PC-3 (cell line): ENCODE data around the gene CAMTA1. TPM values are rescaled to one million over a fixed set of nuclear protein-coding genes. Genes with fewer than 3 reads are reported as not detected.

Source experiments
- ATAC-seq: fragments of 200-7000 bp; cut with Tn5 transposase; 2 replicates; pipeline ENCODE4 v1.9.1; 2020; ENCODE audit warnings: mild to moderate bottlenecking, moderate library complexity
- BruUV-seq: library from RNA; stranded (reverse); fragments of 400-500 nt; replicated peaks from 2 replicates; lab custom pipeline; 2021; lab: Mats Ljungman, UMichigan
- CTCF ChIA-PET: fragments of 300-600 bp; sonication (Branson Sonifier 250); formaldehyde crosslinking; loops from one replicate; lab custom pipeline; 2022; ENCODE audit warnings: antibody characterized with exemption; lab: Charles Lee
- POLR2A ChIA-PET: fragments of 300-600 bp; sonication (Branson Sonifier 250); formaldehyde crosslinking; loops from one replicate; lab custom pipeline; 2022; ENCODE audit warnings: antibody characterized with exemption; ENCODE audit not compliant: unreplicated experiment; lab: Charles Lee
- DNase-seq: peaks from one replicate; pipeline ENCODE4 v3.0.0-alpha.2; 2015
- H2AFZ ChIP-seq: fragments of 300-600 bp; sonication (generic); 2 replicates; pipeline ENCODE4 v1.6.0; 2016; ENCODE audit warnings: antibody characterized with exemption, low read length
- H3F3A ChIP-seq: fragments of 300-600 bp; sonication (generic); one replicate; pipeline ENCODE4 v1.6.0; 2017; ENCODE audit warnings: antibody characterized with exemption, low read length, control low read depth, mild to moderate bottlenecking; ENCODE audit not compliant: unreplicated experiment
- H3K27ac ChIP-seq: fragments of 300-600 bp; sonication (generic); 2 replicates; pipeline ENCODE4 v1.5.1; 2016; ENCODE audit warnings: mild to moderate bottlenecking, low read length
- H3K27me3 ChIP-seq: fragments of 300-600 bp; sonication (generic); 2 replicates; pipeline ENCODE4 v1.6.1; 2016; ENCODE audit warnings: low read length, mixed read lengths
- H3K36me3 ChIP-seq: fragments of 300-600 bp; sonication (generic); 2 replicates; pipeline ENCODE4 v1.6.1; 2016; ENCODE audit warnings: low read depth, mixed run types, low read length, mixed read lengths
- H3K4me1 ChIP-seq: fragments of 300-600 bp; sonication (generic); 2 replicates; pipeline ENCODE4 v1.5.1; 2016; ENCODE audit warnings: low read length; ENCODE audit not compliant: insufficient read depth
- H3K4me2 ChIP-seq: fragments of 300-600 bp; sonication (generic); 2 replicates; pipeline ENCODE4 v1.6.0; 2016; ENCODE audit warnings: low read length
- H3K4me3 ChIP-seq: fragments of 300-600 bp; sonication (generic); 2 replicates; pipeline ENCODE4 v1.5.1; 2016; ENCODE audit warnings: mild to moderate bottlenecking, low read length, mixed read lengths
- H3K79me2 ChIP-seq: fragments of 300-600 bp; sonication (generic); 2 replicates; pipeline ENCODE4 v1.6.1; 2017; ENCODE audit warnings: low read length, mixed read lengths
- H3K9ac ChIP-seq: fragments of 300-600 bp; sonication (generic); 2 replicates; pipeline ENCODE4 v1.6.0; 2016; ENCODE audit warnings: mild to moderate bottlenecking, low read length
- H3K9me2 ChIP-seq: fragments of 300-600 bp; sonication (generic); replicated peaks from 2 replicates; pipeline ENCODE4 v1.6.1; 2016; ENCODE audit warnings: mixed run types, low read length, mixed read lengths
- H3K9me3 ChIP-seq: fragments of 300-600 bp; sonication (generic); 2 replicates; pipeline ENCODE4 v1.6.1; 2016; ENCODE audit warnings: low read length, mixed read lengths
- H4K20me1 ChIP-seq: fragments of 300-600 bp; sonication (generic); 2 replicates; pipeline ENCODE4 v1.6.1; 2016; ENCODE audit warnings: low read length, mixed read lengths
- CTCF ChIP-seq: fragments of 300-600 bp; sonication (generic); conservative IDR thresholded peaks from 2 replicates; pipeline ENCODE4 v1.5.1; 2017; ENCODE audit warnings: antibody characterized with exemption, low read depth, mild to moderate bottlenecking, low read length
- EZH2 ChIP-seq: fragments of 300-600 bp; sonication (generic); IDR thresholded peaks from one replicate; pipeline ENCODE4 v1.6.1; 2017; ENCODE audit warnings: antibody characterized with exemption, mild to moderate bottlenecking, low read length; ENCODE audit not compliant: unreplicated experiment
- EZH2phosphoT487 ChIP-seq: fragments of 300-600 bp; sonication (generic); IDR thresholded peaks from 2 replicates; pipeline ENCODE4 v1.6.1; 2018; ENCODE audit warnings: mild to moderate bottlenecking, antibody characterized with exemption, low read length, borderline replicate concordance
- intact Hi-C: fragments of 100-400 bp; cut with micrococcal nuclease; formaldehyde crosslinking; loops from 2 replicates; pipeline ENCODE4 v1.9.0; 2023
- total RNA-seq: library from RNA; depleted of rRNA; stranded (reverse); fragments of >200 nt; gene quantifications from 2 replicates; pipeline ENCODE4 v1.2.3, GENCODE V29; 2014

Gene CAMTA1
- total RNA-seq, 1 experiment from 2014 or later, result 40.8 TPM

DNA sequence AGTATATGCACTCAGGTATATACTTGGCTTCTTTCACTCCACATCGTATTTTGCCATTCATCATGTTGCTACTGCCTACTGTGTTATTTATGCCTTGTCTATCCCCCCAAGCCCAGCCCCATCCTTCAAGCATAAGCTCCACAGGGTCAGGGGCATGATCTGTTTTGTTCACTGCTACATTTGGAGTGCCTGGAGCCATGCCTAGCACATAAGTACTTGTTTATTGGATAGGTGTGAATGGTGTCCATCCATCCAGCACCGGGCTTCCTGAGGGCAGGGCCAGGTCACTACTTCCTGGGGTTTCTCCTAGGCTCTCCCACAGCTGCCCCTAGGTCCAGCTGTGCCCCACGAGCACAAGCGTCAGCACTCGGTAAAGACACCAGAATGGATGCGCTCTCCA lies 696.8 kb downstream of the CAMTA1 start:
- no peak for ATAC-seq
- no peak for DNase-seq
- H2AFZ ChIP-seq, result no peak overlapping the region
- POLR2A ChIA-PET, result no interaction called here
- peaks cover 62% of the 10 kb centered on the region for H3K27me3 ChIP-seq
- H3K27ac ChIP-seq, result no peak overlapping the region
- H4K20me1 ChIP-seq, result no peaks in the 10 kb centered on the region
- CTCF ChIA-PET, result interaction anchor here (0.5 kb wide), 1 partner anchor 264 kb away, joined by 13 read pairs; no protein-coding TSS in a partner anchor
- H3K4me2 ChIP-seq, result no peak overlapping the region
- no peaks in the 10 kb centered on the region for H3K4me1 ChIP-seq
- no peak overlapping the region for H3K9ac ChIP-seq
- intact Hi-C loops, result no loop called here
- H3K79me2 ChIP-seq, result no peaks in the 10 kb centered on the region
- H3F3A ChIP-seq, result no peaks in the 10 kb centered on the region
- H3K36me3 ChIP-seq, result no peaks in the 10 kb centered on the region
- H3K9me2 ChIP-seq, result no peaks in the 10 kb centered on the region
- H3K4me3 ChIP-seq, result no peak overlapping the region
- TF ChIP-seq EZH2phosphoT487, result no peak
- TF ChIP-seq CTCF, result no peak
- no peak for TF ChIP-seq EZH2
- BruUV-seq, result no TSS peak
- H3K9me3 ChIP-seq, result no peaks in the 10 kb centered on the region

DNA sequence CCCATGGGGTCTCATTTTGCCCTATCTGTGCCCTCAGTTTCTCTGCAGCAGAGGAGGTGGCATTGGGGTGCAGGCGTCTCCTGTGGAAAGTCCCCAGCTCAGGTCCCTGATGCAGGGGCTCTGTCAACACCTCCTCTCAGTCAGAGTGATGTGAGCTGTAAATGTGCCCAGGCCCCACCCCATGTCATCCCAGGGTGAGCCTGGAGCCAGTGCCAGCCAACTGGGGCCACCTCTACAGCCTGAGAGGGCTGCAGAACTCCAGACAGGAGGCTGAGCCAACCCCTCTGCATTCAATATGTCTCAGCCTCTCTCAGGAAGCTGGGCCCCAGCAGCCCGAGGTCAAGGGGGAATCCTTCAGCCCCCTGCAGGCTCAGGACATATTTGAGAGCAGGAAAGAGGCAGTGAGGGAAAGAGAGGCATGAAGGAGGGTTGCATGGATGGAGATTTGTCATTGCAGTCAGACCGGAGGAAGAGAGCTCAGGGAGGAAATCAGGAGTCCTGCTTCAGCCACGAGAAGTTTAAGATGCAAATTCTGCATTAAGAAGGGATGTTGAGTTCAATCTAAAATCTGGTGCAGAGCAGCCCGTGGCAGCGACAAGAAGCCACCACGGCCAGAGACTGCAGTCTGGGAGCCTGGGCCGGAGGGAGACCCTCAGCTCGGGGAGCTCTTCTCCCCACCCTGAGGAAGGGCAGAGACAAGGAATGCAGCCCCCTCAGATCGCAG lies 697.7 kb downstream of the CAMTA1 start:
- H3K27ac ChIP-seq, result no peak overlapping the region
- intact Hi-C loops, result no loop called here
- H3K27me3 ChIP-seq, result peaks cover 54% of the 10 kb centered on the region
- H4K20me1 ChIP-seq, result no peaks in the 10 kb centered on the region
- no peaks in the 10 kb centered on the region for H3K36me3 ChIP-seq
- H3K4me3 ChIP-seq, result no peak overlapping the region
- no peaks in the 10 kb centered on the region for H3K79me2 ChIP-seq
- H3F3A ChIP-seq, result no peaks in the 10 kb centered on the region
- TF ChIP-seq EZH2, result no peak
- TF ChIP-seq EZH2phosphoT487, result no peak
- no peak for TF ChIP-seq CTCF
- H3K9me3 ChIP-seq, result no peaks in the 10 kb centered on the region
- no peaks in the 10 kb centered on the region for H3K4me1 ChIP-seq
- ATAC-seq (no peak), DNase-seq (no peak)
- H2AFZ ChIP-seq, result no peak overlapping the region
- ChIA-PET POLR2A (no interaction called here), CTCF (interaction anchor here (0.5 kb wide), 1 partner anchor 265 kb away, joined by 13 read pairs; no protein-coding TSS in a partner anchor)
- H3K9ac ChIP-seq, result no peak overlapping the region
- BruUV-seq, result no TSS peak
- no peak overlapping the region for H3K4me2 ChIP-seq
- H3K9me2 ChIP-seq, result no peaks in the 10 kb centered on the region
